Activated T-cell treated with anti-CD3 and anti-CD28 coated beads, Interleukin-2, amount 50 U/mL, for 72 hours (primary cell): ENCODE measurements around the gene SYT3. TPM values are rescaled to one million over a fixed set of nuclear protein-coding genes. Genes with fewer than 3 reads are reported as not detected.
"Not testable (repeated sequence)": the region's sequence is repeated elsewhere in the genome, so short reads cannot be mapped to it uniquely, and the experiment has no call there.

Source experiments
- ATAC-seq, 2 donors: fragments of 150-1000 bp; cut with Tn5 transposase; replicated peaks in 1 of 2; 2 replicates each; pipeline ENCODE4 v1.10.0; 2021; ENCODE audit warnings: moderate library complexity in 2 of 2, mild to moderate bottlenecking in 1 of 2
- DNase-seq, 2 donors: peaks; one replicate each; pipeline ENCODE4 v3.0.0; 2021 to 2022; ENCODE audit warnings: mixed read lengths in 1 of 2
- H3K27ac Mint-ChIP-seq: one replicate; pipeline ENCODE4 v1.8.0; 2022; ENCODE audit warnings: mild to moderate bottlenecking, moderate library complexity, mixed read lengths
- H3K27me3 Mint-ChIP-seq: one replicate; pipeline ENCODE4 v1.8.0; 2022; ENCODE audit warnings: low read depth, mixed read lengths
- H3K36me3 Mint-ChIP-seq, 2 donors: one replicate each; pipeline ENCODE4 v1.8.0; 2022; ENCODE audit warnings: mixed read lengths in 2 of 2, mild to moderate bottlenecking in 1 of 2; ENCODE audit not compliant: insufficient read depth in 2 of 2
- H3K4me1 Mint-ChIP-seq: one replicate; pipeline ENCODE4 v1.8.0; 2022; ENCODE audit warnings: low read depth, mixed read lengths
- H3K4me3 Mint-ChIP-seq, 2 donors: one replicate each; pipeline ENCODE4 v1.8.0; 2022; ENCODE audit warnings: mild to moderate bottlenecking in 2 of 2, mixed read lengths in 2 of 2, moderate library complexity in 2 of 2
- H3K9me3 Mint-ChIP-seq, 2 donors: one replicate each; pipeline ENCODE4 v1.8.0; 2022; ENCODE audit warnings: mixed read lengths in 2 of 2
- total RNA-seq, 2 donors: library from RNA; stranded (reverse); gene quantifications; one replicate each; pipeline ENCODE4 v1.2.3, GENCODE V29; 2022

SYT3 gene
- total RNA-seq, 2 donors from 2014 or later, result 0.41 to 0.72 TPM

GRCh38 chr19:50602089-50602422 is 37.6 kb downstream of the SYT3 start:
- DNase-seq, result no peak
- peaks cover 48% of the 10 kb centered on the region for H3K27me3 Mint-ChIP-seq
- ATAC-seq, result no peak
- no peak overlapping the region for H3K27ac Mint-ChIP-seq
- H3K4me3 Mint-ChIP-seq, result no peak overlapping the region
- peaks cover under 1% of the 10 kb centered on the region for H3K4me1 Mint-ChIP-seq
- H3K36me3 Mint-ChIP-seq, result peaks cover 1 to 2% of the 10 kb centered on the region in 2 donors
- no peaks in the 10 kb centered on the region for H3K9me3 Mint-ChIP-seq

GRCh38 chr19:50601407-50602088 is 38.1 kb downstream of the SYT3 start:
- DNase-seq, result no peak

GRCh38 chr19:50599427-50599826 is 40.3 kb downstream of the SYT3 start:
- Mint-ChIP-seq H3K9me3 (no peaks in the 10 kb centered on the region), H3K27me3 (peaks cover 40% of the 10 kb centered on the region), H3K27ac (no peak overlapping the region), H3K4me3 (no peak overlapping the region), H3K36me3 (peaks cover 0 to under 1% of the 10 kb centered on the region in 2 donors), H3K4me1 (no peaks in the 10 kb centered on the region)
- DNase-seq (no peak), ATAC-seq (no peak)

More at GRCh38 chr19:50601407-50602088, 38.1 kb downstream of the SYT3 start:
- Mint-ChIP-seq H3K4me3 (no peak overlapping the region), H3K36me3 (peaks cover 1 to 2% of the 10 kb centered on the region in 2 donors), H3K27ac (no peak overlapping the region), H3K27me3 (peaks cover 42% of the 10 kb centered on the region), H3K9me3 (no peaks in the 10 kb centered on the region), H3K4me1 (no peaks in the 10 kb centered on the region)
- peak in 1 of 2 donors; percentile 56 for ATAC-seq

- H3K9me3 Mint-ChIP-seq, result no peaks in the 10 kb centered on the region
- no peaks in the 10 kb centered on the region for H3K4me1 Mint-ChIP-seq
- no peak for DNase-seq
- no peak overlapping the region for H3K4me3 Mint-ChIP-seq
- no peak for ATAC-seq
- H3K27me3 Mint-ChIP-seq, result peaks cover 13% of the 10 kb centered on the region
- no peak overlapping the region for H3K27ac Mint-ChIP-seq
- H3K36me3 Mint-ChIP-seq, result no peaks in the 10 kb centered on the region
These were observed 49.5 kb downstream of the SYT3 start for GRCh38 chr19:50590191-50590590.

- H3K4me1 Mint-ChIP-seq, ATAC-seq, H3K9me3 Mint-ChIP-seq, H3K27ac Mint-ChIP-seq, H3K36me3 Mint-ChIP-seq, H3K27me3 Mint-ChIP-seq, H3K4me3 Mint-ChIP-seq, DNase-seq: not testable (repeated sequence)
These were observed 57.7 kb downstream of the SYT3 start for GRCh38 chr19:50581795-50582660.

- no peak for DNase-seq
- H3K4me1 Mint-ChIP-seq, result no peaks in the 10 kb centered on the region
- ATAC-seq, result no peak
- no peak overlapping the region for H3K27ac Mint-ChIP-seq
- H3K27me3 Mint-ChIP-seq, result peaks cover 7% of the 10 kb centered on the region
- no peak overlapping the region for H3K4me3 Mint-ChIP-seq
- H3K36me3 Mint-ChIP-seq, result no peaks in the 10 kb centered on the region
- no peaks in the 10 kb centered on the region for H3K9me3 Mint-ChIP-seq
These were observed 58.6 kb downstream of the SYT3 start for GRCh38 chr19:50580970-50581634.

- Mint-ChIP-seq H3K36me3 (no peaks in the 10 kb centered on the region), H3K27ac (no peak overlapping the region)
- no peak for ATAC-seq
These were observed 59.4 kb downstream of the SYT3 start for GRCh38 chr19:50580240-50580639.

GRCh38 chr19:50576769-50577168 is 62.9 kb downstream of the SYT3 start:
- not testable (repeated sequence) for DNase-seq, ATAC-seq, H3K4me3 Mint-ChIP-seq, H3K27ac Mint-ChIP-seq, H3K9me3 Mint-ChIP-seq, H3K27me3 Mint-ChIP-seq, H3K36me3 Mint-ChIP-seq, H3K4me1 Mint-ChIP-seq

More at GRCh38 chr19:50580240-50580639, 59.4 kb downstream of the SYT3 start:
- H3K27me3 Mint-ChIP-seq, result peaks cover 7% of the 10 kb centered on the region
- DNase-seq, result no peak
- H3K9me3 Mint-ChIP-seq, result no peaks in the 10 kb centered on the region
- no peak overlapping the region for H3K4me3 Mint-ChIP-seq
- no peaks in the 10 kb centered on the region for H3K4me1 Mint-ChIP-seq

- Mint-ChIP-seq H3K9me3 (no peaks in the 10 kb centered on the region), H3K4me1 (no peaks in the 10 kb centered on the region), H3K36me3 (no peaks in the 10 kb centered on the region), H3K27me3 (peaks cover 26% of the 10 kb centered on the region), H3K27ac (no peak overlapping the region), H3K4me3 (no peak overlapping the region)
- DNase-seq (no peak), ATAC-seq (no peak)
These were observed 65.8 kb downstream of the SYT3 start for GRCh38 chr19:50573741-50574461.

Other genes with a start within 250 kb of the SYT3 start
- gene SPIB, start 220.9 kb downstream of the SYT3 start, total RNA-seq, result 1 to 10 TPM; 1.6 to 2.1 TPM
- 1 to 10 TPM in 1 of 2 donors, under 1 TPM in 1; 0.86 to 1.3 TPM for gene MYBPC2, start 207.0 kb downstream of the SYT3 start, total RNA-seq
- 10 to 100 TPM; 26.6 to 33.9 TPM for gene EMC10, start 163.4 kb downstream of the SYT3 start, total RNA-seq
- under 1 TPM in 1 of 2 donors, not detected in 1; 0.76 TPM for gene GARIN5A, start 163.0 kb downstream of the SYT3 start, total RNA-seq
- 10 to 100 TPM; 27.6 to 34.0 TPM for gene JOSD2, start 128.7 kb downstream of the SYT3 start, total RNA-seq
- gene ASPDH, start 126.0 kb downstream of the SYT3 start, total RNA-seq, result not detected
- under 1 TPM in 1 of 2 donors, not detected in 1; 0.58 TPM for gene LRRC4B, start 71.4 kb downstream of the SYT3 start, total RNA-seq
- 1 to 10 TPM; 5.1 to 5.7 TPM for gene C19orf81, start 9.6 kb upstream of the SYT3 start, total RNA-seq
- gene SHANK1, start 79.9 kb upstream of the SYT3 start, total RNA-seq, result under 1 TPM in 1 of 2 donors, not detected in 1; 0.07 TPM
- gene CLEC11A, start 83.5 kb upstream of the SYT3 start, total RNA-seq, result 1 to 10 TPM; 2.0 to 3.4 TPM
- not detected for gene GPR32, start 130.6 kb upstream of the SYT3 start, total RNA-seq
- gene ACP4, start 150.5 kb upstream of the SYT3 start, total RNA-seq, result not detected
- gene KLK1, start 183.9 kb upstream of the SYT3 start, total RNA-seq, result 1 to 10 TPM; 1.7 to 2.3 TPM
- gene KLK15, start 193.7 kb upstream of the SYT3 start, total RNA-seq, result not detected
- not detected for gene KLK3, start 215.0 kb upstream of the SYT3 start, total RNA-seq
- under 1 TPM in 1 of 2 donors, not detected in 1; 0.63 TPM for gene KLK2, start 233.6 kb upstream of the SYT3 start, total RNA-seq